ENCODE results near the gene ALDH3B2. TPM values are rescaled to one million over a fixed set of nuclear protein-coding genes. Genes with fewer than 3 reads are reported as not detected.

ALDH3B2 gene
- total RNA-seq, 1 experiment from 2014 or later: 0.13 TPM

DNA sequence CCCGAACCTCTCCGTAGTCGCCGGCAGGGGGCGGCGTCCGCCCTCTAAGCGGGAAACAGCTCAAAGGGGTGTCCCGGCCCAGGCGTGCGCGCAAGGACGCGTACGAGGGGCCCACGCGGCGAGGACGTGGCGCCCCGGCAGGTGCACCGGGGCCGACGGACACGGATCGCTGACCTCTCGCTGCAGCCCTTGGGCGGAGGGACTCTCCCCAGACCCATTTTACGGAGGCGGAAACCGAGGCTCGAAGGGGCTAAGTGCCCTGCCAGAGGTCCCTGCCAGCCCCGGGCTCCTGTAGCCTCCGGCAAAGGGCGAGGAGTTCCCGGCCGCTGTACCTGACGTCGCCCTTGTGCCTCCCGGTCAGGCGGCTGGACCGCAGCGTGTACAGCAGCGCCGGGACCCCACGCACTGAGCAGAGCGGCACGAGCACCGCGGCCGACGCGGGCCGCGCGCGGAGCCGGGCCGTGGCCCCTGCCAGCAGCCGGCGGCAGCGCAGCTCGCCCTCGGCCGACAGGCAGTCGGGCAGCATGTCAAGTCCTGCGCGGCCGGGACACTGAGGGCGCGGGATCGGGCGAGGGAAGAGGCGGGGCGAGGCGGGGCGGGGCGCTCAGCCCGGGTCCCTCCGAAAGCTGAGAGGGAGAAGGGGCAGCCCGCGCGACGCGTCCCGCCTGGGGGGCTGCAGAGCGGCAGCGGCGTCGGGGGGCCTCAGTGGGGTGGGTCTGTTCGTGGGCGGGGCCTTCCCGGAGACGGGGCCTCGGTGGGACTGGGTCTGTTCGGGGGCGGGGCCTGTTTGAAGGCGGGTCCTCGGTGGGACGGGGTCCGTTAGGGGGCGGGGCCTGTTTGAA lies 44.8 kb downstream of the ALDH3B2 start, which contains the start of gene NUDT8 (continued):
- TF ChIP-seq, protein P1, sequence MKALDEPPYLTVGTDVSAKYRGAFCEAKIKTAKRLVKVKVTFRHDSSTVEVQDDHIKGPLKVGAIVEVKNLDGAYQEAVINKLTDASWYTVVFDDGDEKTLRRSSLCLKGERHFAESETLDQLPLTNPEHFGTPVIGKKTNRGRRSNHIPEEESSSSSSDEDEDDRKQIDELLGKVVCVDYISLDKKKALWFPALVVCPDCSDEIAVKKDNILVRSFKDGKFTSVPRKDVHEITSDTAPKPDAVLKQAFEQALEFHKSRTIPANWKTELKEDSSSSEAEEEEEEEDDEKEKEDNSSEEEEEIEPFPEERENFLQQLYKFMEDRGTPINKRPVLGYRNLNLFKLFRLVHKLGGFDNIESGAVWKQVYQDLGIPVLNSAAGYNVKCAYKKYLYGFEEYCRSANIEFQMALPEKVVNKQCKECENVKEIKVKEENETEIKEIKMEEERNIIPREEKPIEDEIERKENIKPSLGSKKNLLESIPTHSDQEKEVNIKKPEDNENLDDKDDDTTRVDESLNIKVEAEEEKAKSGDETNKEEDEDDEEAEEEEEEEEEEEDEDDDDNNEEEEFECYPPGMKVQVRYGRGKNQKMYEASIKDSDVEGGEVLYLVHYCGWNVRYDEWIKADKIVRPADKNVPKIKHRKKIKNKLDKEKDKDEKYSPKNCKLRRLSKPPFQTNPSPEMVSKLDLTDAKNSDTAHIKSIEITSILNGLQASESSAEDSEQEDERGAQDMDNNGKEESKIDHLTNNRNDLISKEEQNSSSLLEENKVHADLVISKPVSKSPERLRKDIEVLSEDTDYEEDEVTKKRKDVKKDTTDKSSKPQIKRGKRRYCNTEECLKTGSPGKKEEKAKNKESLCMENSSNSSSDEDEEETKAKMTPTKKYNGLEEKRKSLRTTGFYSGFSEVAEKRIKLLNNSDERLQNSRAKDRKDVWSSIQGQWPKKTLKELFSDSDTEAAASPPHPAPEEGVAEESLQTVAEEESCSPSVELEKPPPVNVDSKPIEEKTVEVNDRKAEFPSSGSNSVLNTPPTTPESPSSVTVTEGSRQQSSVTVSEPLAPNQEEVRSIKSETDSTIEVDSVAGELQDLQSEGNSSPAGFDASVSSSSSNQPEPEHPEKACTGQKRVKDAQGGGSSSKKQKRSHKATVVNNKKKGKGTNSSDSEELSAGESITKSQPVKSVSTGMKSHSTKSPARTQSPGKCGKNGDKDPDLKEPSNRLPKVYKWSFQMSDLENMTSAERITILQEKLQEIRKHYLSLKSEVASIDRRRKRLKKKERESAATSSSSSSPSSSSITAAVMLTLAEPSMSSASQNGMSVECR (CRISPR knock-in tag; IDR thresholded peaks at IDR 0.05; ENCODE audit: borderline replicate concordance): 0 out of 2 replicates have a peak, but pooled peaks have one; percentile 29
- TF ChIP-seq NR3C1 (CRISPR knock-in tag; conservative IDR thresholded peaks at IDR 0.05; ENCODE audit: low read depth) (no peak), RELA (CRISPR knock-in tag; IDR thresholded peaks at IDR 0.05; ENCODE audit: borderline replicate concordance) (no peak), CREM (CRISPR knock-in tag; IDR thresholded peaks at IDR 0.05) (peak; percentile 55; the same call in 1 of the 2 replicates), SP1 (CRISPR knock-in tag; conservative IDR thresholded peaks at IDR 0.05) (no peak; the same call in 1 of the 2 replicates), GRHL2 (CRISPR knock-in tag; IDR thresholded peaks at IDR 0.05; ENCODE audit: insufficient replicate concordance, severe bottlenecking) (no peak), ZNF138 (CRISPR knock-in tag; conservative IDR thresholded peaks at IDR 0.05) (no peak), TEAD1 (CRISPR knock-in tag; IDR thresholded peaks at IDR 0.05) (no peak; the same call in 1 of the 2 replicates), ESRRA (CRISPR knock-in tag; IDR thresholded peaks at IDR 0.05; ENCODE audit: borderline replicate concordance) (no peak), SMAD4 (CRISPR knock-in tag; IDR thresholded peaks at IDR 0.05) (no peak), GTF2I (CRISPR knock-in tag; conservative IDR thresholded peaks at IDR 0.05) (peak; percentile 96)
- TF ChIP-seq, protein P2, sequence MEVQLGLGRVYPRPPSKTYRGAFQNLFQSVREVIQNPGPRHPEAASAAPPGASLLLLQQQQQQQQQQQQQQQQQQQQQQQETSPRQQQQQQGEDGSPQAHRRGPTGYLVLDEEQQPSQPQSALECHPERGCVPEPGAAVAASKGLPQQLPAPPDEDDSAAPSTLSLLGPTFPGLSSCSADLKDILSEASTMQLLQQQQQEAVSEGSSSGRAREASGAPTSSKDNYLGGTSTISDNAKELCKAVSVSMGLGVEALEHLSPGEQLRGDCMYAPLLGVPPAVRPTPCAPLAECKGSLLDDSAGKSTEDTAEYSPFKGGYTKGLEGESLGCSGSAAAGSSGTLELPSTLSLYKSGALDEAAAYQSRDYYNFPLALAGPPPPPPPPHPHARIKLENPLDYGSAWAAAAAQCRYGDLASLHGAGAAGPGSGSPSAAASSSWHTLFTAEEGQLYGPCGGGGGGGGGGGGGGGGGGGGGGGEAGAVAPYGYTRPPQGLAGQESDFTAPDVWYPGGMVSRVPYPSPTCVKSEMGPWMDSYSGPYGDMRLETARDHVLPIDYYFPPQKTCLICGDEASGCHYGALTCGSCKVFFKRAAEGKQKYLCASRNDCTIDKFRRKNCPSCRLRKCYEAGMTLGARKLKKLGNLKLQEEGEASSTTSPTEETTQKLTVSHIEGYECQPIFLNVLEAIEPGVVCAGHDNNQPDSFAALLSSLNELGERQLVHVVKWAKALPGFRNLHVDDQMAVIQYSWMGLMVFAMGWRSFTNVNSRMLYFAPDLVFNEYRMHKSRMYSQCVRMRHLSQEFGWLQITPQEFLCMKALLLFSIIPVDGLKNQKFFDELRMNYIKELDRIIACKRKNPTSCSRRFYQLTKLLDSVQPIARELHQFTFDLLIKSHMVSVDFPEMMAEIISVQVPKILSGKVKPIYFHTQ (CRISPR knock-in tag; IDR thresholded peaks at IDR 0.05): peak; percentile 73; the same call in 1 of the 2 replicates
- TF ChIP-seq, protein P3, sequence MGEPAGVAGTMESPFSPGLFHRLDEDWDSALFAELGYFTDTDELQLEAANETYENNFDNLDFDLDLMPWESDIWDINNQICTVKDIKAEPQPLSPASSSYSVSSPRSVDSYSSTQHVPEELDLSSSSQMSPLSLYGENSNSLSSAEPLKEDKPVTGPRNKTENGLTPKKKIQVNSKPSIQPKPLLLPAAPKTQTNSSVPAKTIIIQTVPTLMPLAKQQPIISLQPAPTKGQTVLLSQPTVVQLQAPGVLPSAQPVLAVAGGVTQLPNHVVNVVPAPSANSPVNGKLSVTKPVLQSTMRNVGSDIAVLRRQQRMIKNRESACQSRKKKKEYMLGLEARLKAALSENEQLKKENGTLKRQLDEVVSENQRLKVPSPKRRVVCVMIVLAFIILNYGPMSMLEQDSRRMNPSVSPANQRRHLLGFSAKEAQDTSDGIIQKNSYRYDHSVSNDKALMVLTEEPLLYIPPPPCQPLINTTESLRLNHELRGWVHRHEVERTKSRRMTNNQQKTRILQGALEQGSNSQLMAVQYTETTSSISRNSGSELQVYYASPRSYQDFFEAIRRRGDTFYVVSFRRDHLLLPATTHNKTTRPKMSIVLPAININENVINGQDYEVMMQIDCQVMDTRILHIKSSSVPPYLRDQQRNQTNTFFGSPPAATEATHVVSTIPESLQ (CRISPR knock-in tag; IDR thresholded peaks at IDR 0.05): no peak
- TF ChIP-seq, protein P4, sequence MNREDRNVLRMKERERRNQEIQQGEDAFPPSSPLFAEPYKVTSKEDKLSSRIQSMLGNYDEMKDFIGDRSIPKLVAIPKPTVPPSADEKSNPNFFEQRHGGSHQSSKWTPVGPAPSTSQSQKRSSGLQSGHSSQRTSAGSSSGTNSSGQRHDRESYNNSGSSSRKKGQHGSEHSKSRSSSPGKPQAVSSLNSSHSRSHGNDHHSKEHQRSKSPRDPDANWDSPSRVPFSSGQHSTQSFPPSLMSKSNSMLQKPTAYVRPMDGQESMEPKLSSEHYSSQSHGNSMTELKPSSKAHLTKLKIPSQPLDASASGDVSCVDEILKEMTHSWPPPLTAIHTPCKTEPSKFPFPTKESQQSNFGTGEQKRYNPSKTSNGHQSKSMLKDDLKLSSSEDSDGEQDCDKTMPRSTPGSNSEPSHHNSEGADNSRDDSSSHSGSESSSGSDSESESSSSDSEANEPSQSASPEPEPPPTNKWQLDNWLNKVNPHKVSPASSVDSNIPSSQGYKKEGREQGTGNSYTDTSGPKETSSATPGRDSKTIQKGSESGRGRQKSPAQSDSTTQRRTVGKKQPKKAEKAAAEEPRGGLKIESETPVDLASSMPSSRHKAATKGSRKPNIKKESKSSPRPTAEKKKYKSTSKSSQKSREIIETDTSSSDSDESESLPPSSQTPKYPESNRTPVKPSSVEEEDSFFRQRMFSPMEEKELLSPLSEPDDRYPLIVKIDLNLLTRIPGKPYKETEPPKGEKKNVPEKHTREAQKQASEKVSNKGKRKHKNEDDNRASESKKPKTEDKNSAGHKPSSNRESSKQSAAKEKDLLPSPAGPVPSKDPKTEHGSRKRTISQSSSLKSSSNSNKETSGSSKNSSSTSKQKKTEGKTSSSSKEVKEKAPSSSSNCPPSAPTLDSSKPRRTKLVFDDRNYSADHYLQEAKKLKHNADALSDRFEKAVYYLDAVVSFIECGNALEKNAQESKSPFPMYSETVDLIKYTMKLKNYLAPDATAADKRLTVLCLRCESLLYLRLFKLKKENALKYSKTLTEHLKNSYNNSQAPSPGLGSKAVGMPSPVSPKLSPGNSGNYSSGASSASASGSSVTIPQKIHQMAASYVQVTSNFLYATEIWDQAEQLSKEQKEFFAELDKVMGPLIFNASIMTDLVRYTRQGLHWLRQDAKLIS (CRISPR knock-in tag; IDR thresholded peaks at IDR 0.05; ENCODE audit: borderline replicate concordance): no peak
- TF ChIP-seq, protein P5, sequence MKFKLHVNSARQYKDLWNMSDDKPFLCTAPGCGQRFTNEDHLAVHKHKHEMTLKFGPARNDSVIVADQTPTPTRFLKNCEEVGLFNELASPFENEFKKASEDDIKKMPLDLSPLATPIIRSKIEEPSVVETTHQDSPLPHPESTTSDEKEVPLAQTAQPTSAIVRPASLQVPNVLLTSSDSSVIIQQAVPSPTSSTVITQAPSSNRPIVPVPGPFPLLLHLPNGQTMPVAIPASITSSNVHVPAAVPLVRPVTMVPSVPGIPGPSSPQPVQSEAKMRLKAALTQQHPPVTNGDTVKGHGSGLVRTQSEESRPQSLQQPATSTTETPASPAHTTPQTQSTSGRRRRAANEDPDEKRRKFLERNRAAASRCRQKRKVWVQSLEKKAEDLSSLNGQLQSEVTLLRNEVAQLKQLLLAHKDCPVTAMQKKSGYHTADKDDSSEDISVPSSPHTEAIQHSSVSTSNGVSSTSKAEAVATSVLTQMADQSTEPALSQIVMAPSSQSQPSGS (CRISPR knock-in tag; IDR thresholded peaks at IDR 0.05; ENCODE audit: borderline replicate concordance, low read depth): no peak
- TF ChIP-seq, protein P6, sequence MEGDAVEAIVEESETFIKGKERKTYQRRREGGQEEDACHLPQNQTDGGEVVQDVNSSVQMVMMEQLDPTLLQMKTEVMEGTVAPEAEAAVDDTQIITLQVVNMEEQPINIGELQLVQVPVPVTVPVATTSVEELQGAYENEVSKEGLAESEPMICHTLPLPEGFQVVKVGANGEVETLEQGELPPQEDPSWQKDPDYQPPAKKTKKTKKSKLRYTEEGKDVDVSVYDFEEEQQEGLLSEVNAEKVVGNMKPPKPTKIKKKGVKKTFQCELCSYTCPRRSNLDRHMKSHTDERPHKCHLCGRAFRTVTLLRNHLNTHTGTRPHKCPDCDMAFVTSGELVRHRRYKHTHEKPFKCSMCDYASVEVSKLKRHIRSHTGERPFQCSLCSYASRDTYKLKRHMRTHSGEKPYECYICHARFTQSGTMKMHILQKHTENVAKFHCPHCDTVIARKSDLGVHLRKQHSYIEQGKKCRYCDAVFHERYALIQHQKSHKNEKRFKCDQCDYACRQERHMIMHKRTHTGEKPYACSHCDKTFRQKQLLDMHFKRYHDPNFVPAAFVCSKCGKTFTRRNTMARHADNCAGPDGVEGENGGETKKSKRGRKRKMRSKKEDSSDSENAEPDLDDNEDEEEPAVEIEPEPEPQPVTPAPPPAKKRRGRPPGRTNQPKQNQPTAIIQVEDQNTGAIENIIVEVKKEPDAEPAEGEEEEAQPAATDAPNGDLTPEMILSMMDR (IDR thresholded peaks at IDR 0.05): peak; percentile 93
